ENCODE results near the gene AJM1. TPM values are rescaled to one million over a fixed set of nuclear protein-coding genes. Genes with fewer than 3 reads are reported as not detected.

The AJM1 gene
- total RNA-seq, 1 experiment from 2014 or later, result 1.8 TPM

GRCh38 chr9:136829412-136829811 is 12.9 kb upstream of the AJM1 start:
- Histone ChIP-seq H3K79me1 (ENCODE audit: insufficient read depth, low read depth, low read length, poor library complexity, severe bottlenecking) (no peaks in the 10 kb centered on the region), H3K18ac (ENCODE audit: insufficient read length, low read depth, low read length) (no peak overlapping the region), H3K27me3 (ENCODE audit: insufficient read depth, low read length) (no peaks in the 10 kb centered on the region), H3K9ac (ENCODE audit: extremely low read depth, insufficient read length, low read length) (no peak overlapping the region), H3K56ac (ENCODE audit: insufficient read length, low read depth, low read length) (no peak overlapping the region), H4K91ac (ENCODE audit: insufficient read length, low read depth, low read length) (no peak overlapping the region), H3K79me2 (ENCODE audit: insufficient read depth, low read length) (no peaks in the 10 kb centered on the region), H3K4me1 (ENCODE audit: insufficient read depth, low read length) (no peaks in the 10 kb centered on the region), H2BK5ac (ENCODE audit: insufficient read length, low read length) (no peak overlapping the region), H3T11ph (ENCODE audit: low read length) (no peak overlapping the region), H3K9me3 (ENCODE audit: control insufficient read depth, low read depth, low read length) (no peaks in the 10 kb centered on the region), H3K27ac (ENCODE audit: insufficient read length, low read depth, low read length) (no peak overlapping the region), H3K14ac (ENCODE audit: insufficient read depth, low read length) (no peak overlapping the region; the same call in 1 of the 2 replicates), H4K20me1 (ENCODE audit: control insufficient read depth, insufficient read depth, insufficient read length) (no peaks in the 10 kb centered on the region), H4K5ac (ENCODE audit: insufficient read length, low read depth, low read length) (no peak overlapping the region), H4K8ac (replicated peaks; ENCODE audit: insufficient read length, low read depth, low read length) (no peak overlapping the region), H3K23me2 (ENCODE audit: insufficient read length, low read depth, low read length, poor library complexity, severe bottlenecking) (no peaks in the 10 kb centered on the region), H2AK5ac (ENCODE audit: insufficient read length, low read length) (no peak overlapping the region), H2BK120ac (ENCODE audit: low read depth, low read length, poor library complexity, severe bottlenecking) (no peak overlapping the region), H2BK20ac (ENCODE audit: low read depth, low read length, poor library complexity, severe bottlenecking) (no peak overlapping the region), H3K4ac (ENCODE audit: low read depth, low read length) (no peak overlapping the region), H3K23ac (ENCODE audit: insufficient read length, low read depth, low read length) (no peak overlapping the region), H3K4me2 (ENCODE audit: insufficient read depth, insufficient read length, low read length) (no peak overlapping the region), H2BK15ac (ENCODE audit: low read depth, low read length) (no peak overlapping the region), H2AFZ (ENCODE audit: low read length) (no peak overlapping the region), H2BK12ac (ENCODE audit: insufficient read length, low read depth, low read length) (no peak overlapping the region)
- no peak overlapping the region; a peak in 1 of 7 replicates for H3K27ac Mint-ChIP-seq
- H3K36me3 Mint-ChIP-seq (ENCODE audit: insufficient read depth in 1 of 3, low read depth in 3 of 3), result peaks cover 14 to 59% (median 54%) of the 10 kb centered on the region in 3 experiments
- DNase-seq, result no peak
- H3K4me1 Mint-ChIP-seq, result no peaks in the 10 kb centered on the region
- WGBS (ENCODE audit: extremely low coverage, insufficient read length, low lambda C conversion rate), result no CpG with 5 or more reads among the region's 14 CpGs
- no peaks in the 10 kb centered on the region for H3K9me3 Mint-ChIP-seq
- H3K27me3 Mint-ChIP-seq (ENCODE audit: low read depth), result peaks cover 1% of the 10 kb centered on the region; the same call in 1 of the 2 replicates
- H3K4me3 Mint-ChIP-seq, result no peak overlapping the region
- TF ChIP-seq CTCF (conservative IDR thresholded peaks at IDR 0.05), result no peak
